CD4-positive, alpha-beta T cell treated with Interleukin-12 subunit alpha and Interleukin-12 subunit beta, for 1 hour (primary cell): ENCODE results near the gene ZNF598.
"Not testable (repeated sequence)": the region's sequence is repeated elsewhere in the genome, so short reads cannot be mapped to it uniquely, and the experiment has no call there.

Source experiments
- DNase-seq: peaks from one replicate; pipeline ENCODE4 v3.0.0-alpha.2; 2020

Gene ZNF598

DNA sequence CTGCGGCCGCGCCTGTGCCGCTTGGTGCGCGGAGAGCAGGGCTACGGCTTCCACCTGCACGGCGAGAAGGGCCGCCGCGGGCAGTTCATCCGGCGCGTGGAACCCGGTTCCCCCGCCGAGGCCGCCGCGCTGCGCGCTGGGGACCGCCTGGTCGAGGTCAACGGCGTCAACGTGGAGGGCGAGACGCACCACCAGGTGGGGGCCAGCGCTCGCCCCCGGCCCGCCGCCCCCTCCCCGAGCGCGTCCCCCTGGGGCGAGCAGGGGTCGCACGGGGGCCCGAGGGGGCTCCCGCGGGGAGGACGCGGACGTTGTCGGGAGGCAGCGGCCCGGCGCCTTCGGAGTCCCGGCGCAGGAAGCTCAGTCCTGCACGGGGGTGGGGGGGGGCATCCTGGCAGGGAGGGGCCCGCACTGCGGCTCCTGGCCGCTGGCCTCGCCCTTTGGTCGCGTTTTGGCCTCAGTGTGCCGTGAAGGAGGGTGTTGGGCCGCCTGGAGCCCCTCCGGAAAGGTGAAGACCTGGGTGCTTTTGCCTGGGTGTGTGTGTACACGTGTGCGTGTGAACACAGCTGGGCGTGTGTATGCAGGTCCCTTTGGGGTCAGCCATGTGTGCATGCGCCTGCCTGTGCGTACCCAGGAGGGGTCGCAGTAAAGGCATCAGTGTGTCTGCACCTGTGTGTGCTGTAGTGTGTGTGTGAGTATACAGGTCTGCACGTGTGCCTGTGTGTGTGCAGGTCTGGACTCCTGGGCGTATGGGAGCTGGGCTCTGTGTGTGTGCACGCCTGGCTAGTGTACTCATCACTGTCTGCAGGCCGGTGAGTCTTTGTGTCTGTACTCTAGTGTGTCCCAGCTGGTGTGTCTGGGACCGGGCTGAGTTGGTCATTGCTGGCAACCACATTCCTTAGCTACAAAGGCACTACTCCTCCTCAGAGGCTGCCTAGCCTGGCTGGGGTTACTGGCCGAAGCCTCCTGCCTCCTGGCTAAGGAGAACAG, 17.7 kb upstream of the ZNF598 start:
- peak; percentile 18 for DNase-seq

DNA sequence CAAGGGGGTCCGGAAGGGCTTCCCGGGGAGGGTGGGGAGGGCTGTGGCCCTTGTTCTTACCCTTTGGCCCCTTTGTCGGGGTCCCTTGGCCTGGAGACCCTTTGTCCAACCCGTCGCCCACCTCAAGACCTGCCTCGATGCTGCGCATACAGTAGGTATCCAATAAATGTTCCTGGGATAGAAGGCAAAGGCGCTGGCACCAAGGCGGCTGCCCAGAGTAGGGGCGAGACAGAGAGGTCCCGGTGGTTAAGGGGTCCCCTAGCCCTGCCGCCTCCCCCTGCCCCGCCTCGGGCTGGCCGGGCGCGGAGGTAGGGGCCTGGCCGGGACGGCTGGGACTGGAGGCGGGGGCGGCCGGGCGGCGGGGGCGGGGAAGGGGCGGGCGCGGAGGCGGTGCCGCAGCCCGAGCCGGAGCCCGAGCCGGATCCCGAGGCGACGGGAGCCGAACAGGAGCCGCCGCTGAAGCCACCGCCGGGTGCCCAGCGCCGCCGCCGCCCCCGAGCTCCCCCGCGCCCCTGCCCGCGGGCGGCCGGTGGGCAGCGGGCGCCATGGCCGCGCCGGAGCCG, 16.9 kb upstream of the ZNF598 start, which contains the start of gene NHERF2:
Gene NHERF2, plus strand, starts transcription at position 442 of the 563 bp plus-strand sequence. Its CDS starts 104 bp downstream, at position 546.
- peak; percentile 44 for DNase-seq

DNA sequence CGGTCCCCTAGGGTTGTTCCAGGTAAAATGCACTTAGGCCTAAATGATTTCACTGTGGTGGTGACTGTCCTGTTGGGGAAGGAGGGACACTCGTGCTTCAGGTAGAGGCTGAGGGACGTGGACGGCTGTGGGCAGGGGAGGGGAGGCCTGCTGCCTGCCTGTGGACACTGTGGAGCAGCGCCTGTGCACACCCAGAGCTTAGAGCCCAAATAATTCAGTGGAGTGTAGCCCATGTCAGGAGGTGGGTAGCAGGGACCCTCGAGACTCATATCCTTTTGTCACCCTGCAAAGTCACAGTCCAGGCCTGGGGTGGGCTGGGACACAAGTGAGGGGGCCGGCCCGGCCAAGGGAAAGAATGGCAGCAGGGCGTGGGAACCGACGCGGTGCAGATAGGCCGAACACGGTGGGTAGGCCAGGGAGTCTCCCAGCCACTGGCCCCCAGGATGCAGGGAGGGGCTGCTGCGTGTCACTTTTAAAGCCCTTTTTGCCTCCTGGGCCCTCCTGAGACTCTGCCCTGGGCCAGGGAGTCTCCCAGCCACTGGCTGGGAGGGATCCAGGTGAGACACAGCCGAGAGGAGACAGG, 16.3 kb upstream of the ZNF598 start:
- DNase-seq, result no peak

DNA sequence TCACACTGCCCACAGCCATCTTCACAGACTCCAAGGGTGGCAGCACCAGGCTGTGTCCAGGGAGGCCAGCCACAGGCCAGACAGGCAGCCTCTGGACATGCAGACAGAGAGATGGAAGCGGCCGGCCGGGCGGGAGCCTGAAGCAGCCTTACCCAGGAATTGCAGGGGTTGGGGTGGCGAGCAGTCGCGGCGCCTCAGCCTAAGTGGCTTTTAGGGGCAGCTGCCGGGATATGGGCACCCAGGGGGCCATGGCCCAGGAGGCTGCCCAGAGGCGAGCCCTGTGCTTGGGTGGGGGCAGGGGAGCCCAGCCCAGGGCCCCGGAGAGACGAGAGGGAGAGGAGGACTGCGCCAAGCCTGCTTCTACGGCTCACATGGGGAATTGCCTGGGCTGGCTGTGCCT, 15.6 kb upstream of the ZNF598 start:
- no peak for DNase-seq

DNA sequence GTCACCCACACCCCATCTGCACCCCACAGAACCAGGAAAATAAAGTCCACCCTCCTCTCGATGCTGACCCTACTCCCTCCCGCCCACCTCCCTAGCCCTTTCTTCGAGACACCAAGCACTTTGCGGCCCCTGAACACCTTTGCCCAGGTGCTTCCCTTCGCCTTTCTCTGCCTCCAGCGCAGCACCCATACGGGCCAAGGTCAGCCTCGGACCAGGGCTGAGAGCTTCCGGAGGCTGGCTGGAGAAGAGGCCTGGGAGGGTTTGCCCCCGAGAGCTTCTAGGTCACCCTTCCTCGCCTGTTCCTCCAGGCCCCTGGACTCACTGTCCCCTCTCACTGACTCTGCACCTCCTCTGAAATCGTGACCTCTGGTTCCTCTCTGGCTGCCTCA, 14.4 kb upstream of the ZNF598 start:
- DNase-seq, result no peak

DNA sequence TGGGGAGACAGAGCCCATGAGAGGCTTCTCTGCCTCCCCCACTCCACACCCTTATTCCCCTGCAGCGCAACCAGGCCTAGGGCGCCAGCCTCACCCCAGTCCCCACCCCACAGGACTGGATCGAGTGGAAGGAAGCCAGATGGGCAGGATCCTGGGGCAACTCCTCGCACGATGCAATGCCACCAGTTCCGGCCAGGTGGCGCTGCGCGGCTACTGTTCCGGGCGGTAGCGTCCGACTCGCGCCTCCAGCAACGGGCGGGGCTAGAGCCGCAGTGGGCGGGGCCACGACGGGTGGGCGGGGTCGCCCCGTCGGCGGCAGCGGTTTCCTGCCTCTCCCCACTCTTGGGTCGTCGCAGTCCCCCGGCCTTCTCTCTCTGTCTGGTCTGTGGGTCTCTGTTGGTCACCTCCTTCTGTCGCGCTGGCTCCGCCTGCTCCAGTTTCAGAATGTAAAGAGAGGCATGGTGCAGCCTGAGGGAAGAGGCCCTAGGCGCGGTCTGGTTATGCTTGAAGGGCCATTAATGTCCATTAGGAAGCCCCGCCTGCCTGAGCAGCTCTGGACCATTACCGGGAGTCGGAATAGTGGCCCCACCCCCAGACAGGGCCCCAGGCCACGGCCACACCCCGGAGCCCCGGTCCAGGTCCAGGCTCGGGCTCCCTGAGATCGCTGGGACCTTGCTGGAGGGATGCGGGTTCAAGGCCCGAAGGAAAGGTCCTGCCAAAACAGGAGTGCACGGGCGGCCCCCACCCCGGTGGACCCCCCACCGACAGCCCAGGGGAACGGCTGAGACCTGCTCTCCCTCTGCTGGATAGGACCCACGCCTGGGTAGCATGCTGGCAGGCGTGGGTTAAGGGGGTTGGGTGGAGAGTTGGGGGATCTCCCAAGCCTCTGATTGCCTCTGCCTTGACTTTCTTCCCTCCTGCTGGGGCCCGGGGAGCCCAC, 13.7 kb upstream of the ZNF598 start:
- DNase-seq, result peak; percentile 97

DNA sequence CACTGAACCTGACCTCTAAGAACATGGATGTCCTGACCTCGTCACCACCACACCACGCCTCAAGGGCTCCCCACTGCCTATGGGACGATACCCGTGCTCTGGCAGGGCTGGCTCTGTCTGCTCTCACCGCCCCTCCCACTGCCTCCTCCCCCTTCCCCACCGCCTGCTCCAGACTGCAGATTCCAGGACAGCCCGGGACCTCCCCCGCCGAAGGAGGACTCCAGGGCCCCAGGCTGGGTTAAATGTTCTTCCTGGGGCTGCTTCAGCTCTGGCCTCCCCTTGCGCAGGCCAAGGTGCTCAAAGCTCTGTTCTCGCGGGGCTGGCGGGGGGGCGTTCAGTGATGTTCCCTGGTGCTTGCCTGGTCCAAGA, 13.1 kb upstream of the ZNF598 start:
- no peak for DNase-seq

DNA sequence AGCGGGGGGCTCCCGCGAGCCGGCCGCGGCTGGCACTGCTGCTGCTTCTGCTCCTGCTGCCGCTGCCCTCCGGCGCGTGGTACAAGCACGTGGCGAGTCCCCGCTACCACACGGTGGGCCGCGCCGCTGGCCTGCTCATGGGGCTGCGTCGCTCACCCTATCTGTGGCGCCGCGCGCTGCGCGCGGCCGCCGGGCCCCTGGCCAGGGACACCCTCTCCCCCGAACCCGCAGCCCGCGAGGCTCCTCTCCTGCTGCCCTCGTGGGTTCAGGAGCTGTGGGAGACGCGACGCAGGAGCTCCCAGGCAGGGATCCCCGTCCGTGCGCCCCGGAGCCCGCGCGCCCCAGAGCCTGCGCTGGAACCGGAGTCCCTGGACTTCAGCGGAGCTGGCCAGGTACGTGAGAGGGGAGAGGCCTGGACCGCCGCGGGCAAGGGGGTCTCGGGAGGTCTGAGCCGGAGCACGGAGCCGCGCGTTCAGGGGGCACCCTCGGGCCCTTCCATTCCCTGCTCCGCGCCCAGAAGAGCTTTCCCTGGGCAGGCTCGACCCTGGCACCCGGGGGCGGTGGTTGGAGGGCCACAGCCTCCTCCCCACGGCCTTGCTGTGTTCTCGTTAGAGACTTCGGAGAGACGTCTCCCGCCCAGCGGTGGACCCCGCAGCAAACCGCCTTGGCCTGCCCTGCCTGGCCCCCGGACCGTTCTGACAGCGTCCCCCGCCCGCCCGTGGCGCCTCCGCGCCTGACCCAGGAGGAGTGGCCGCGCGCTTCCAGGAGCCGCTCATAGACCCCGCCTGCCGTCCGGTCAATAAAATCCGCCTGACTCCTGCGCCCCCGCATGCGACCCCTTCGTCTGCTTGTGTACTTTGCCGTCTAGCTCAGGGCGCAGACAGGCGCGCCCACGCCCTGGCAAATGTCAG, 10.6 kb upstream of the ZNF598 start:
- DNase-seq, result no peak

DNA sequence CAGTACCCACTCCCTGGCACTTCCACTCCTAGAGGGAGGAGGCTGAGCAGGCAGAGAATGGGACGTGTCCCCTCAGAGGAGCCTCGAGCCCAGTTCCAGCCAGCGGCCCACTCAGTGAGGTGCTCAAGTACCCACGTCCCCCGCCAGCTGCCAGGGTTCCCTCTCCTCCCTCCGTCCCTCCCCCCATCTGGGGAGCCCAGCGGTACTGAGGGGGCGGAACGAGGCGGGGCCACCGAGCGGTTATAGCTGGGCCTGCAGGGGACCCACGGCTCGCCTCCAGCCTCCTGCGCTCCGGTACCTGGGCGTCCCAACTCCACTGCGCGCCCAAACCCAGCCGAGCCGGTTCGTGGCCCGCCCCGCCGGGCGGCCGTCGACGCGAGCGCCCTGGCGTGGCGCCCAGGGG, 9.9 kb upstream of the ZNF598 start, which contains the start of gene NPW:
Gene NPW, plus strand, starts transcription at position 268 of the 403 bp plus-strand sequence.
- peak; percentile 21 for DNase-seq

DNA sequence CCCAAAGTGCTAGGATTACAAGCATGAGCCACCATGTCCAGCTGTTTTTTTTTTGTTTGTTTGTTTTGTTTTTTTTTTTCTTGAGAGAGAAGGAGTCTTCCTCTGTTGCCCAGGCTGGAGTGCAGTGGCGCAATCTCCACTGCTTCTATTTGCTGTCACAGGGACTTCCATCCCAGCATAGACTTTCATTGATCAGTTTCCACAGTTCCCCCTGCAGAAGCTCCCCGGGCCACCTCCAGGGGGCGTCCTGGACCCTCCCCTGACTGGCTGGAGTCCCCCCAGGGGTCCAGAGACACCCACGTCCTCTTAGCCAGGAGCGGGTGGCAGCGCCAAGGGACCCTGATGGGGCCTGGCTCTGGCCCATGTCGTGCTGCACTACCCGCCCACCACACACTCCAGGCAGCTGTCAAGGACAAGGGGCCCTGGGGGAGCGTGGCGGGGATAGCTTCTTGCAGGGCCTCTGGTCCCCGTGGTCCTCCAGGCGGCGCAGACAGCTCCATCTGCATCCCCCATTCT, 6.8 kb upstream of the ZNF598 start:
- DNase-seq, result no peak

DNA sequence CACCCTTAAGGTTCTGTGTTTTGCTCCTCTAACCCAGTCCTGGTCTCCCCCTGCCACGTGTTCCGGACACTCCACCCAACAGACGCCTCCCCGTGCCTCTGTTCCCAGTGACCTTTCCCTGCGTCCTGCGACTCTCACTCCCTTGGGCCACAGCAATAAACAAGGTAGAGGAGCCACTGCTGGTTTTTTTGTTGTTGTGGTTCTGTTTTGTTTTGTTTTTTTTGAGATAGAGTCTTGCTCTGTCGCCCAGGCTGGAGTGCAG, 6.3 kb upstream of the ZNF598 start:
- DNase-seq, result no peak

DNA sequence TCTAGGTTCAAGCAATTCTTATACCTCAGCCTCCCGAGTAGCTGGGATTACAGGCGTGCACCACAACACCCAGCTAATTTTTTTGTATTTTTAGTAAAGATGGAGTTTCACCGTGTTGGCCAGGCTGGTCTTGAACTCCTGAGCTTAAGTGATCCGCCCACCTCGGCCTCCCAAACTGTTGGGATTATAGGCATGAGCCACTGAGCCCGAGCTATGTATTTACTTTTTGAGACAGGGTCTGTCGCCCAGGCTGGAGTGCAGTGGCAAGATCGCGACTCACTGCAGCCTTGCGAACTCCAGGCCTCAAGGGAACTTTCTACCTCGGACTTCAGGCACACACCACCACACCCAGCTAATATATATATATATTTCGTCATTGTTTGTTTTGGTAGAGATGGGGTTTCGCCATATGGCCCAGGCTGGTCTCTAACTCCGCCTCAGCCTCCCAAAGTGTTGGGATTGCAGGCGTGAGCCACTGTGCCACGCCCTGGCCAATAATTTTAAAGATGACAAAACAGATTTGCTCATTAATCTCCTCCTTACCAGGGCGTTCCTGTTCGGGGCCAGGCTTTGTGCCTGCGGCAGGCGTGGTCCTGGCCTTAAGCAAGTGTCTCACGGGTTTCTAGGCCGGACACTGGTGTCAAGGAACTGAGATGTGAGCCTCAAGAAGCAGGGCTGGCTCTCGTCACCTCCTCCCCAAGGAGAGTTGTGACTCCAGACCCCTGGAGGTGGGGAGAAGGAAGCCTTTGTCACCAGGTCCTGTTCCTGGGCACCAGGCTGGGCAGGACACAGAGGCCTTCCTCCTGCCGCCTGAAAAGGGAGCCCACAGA, 5.7 kb upstream of the ZNF598 start:
- DNase-seq, result no peak

DNA sequence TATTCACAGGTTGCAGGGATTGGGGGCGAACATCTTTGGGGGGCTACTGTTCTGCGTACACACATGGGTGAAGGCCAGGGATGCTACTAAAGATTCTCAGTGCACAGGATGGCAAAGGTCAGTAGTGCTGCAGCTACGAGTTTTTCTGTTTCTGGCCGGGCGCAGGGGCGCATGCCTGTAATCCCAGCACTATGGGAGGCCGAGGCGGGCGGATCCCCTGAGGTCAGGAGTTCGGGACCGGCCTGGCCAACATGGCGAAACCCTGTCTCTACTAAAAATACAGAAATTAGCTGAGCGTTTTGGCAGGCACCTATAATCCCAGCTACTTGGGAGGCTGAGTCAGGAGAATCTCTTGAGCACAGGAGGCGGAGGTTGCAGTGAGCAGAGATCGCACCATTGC, 3.9 kb upstream of the ZNF598 start:
- DNase-seq, result no peak

DNA sequence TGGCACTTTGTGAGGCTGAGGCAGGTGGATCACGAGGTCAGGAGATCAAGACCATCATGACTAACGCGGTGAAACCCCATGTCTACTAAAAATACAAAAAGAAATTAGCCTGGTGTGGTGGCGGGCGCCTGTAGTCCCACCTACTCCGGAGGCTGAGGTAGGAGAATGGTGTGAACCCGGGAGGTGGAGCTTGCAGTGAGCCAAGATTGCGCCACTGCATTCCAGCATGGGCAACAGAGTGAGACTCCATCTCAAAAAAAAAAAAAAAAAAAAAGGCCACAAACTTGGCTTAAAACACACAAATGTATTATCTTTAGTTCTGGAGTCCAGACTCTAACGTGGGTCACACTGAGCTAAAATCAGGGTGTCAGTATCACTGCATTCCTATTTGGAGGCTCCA, 2.1 kb upstream of the ZNF598 start:
- not testable (repeated sequence) for DNase-seq

DNA sequence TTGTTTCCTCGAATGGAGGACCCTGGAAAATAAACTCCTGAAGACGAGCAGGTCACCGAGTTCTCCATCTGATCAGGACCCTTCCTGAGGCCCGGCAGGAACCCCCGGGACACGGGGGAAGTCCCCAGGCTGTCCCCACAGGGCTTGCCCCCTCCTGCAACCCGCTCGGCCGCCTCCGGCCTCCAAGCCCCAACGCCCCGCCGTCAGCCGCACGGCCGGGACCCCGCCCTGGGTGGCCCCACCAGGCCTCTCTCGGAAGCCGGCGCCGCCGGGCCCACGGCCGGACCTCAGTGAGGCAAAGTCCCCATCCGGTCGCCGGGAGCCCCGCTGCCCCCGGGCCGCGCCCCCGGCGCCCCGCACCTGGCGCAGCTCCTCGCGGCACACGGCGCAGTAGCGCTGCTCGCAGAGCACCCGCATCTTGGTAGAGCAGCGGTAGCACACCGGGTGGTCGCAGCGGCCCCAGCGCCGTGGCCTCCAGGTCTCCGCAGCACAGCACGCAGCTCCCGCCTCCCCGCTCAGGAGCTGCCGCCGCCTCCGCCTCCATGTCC, 383 bp downstream of the ZNF598 start:
- DNase-seq, result no peak

DNA sequence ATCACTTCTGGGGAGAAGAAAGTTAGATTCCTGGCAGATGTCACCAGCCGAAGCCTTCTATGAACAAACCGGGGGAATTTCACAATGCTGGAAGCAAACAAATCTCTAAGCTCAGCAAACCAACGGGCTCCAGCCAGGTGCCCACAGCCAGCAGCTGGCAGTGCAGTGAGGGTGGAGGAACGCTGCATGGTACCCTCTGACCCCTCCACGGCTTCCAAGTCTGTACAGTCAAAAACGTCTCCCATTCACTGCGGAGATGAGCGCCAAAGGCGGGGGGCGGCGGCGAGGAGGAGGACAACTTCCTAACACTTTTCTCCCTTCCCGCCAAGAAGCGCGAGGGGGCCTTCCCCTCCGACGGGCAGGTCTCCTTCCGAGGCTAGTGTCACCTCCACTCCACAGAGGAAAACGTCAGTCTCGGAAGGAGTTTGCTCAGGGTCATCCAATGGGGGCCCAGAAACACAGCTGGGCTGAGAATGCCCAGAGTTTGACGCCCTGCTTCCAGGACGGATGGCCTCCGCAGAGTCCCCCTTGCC, 924 bp downstream of the ZNF598 start:
- DNase-seq, result no peak

DNA sequence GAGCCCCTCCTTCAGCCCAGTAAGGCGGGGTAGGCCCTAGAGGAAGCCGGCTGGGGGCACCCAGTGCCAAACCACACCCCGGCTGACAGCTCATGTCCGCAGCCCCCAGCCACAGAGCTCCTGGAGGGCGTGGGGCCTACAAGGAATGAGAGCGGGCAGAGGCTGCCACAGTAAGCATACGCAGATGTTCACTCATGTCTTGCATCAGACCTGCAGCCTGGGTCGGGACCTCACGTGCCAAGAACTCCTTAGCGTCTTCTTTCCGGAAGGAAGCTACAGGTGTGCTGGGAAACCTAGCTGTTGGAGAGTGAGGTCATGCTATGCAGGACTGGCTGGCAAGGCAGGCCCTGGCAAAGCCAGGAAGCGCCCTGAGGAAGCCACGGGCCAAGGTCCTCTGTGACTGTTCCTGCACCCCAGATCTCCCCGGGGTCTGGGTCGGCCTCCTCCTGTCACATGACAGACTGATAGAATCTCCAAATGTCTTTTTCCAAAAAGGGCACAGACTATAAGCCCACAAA, 1.6 kb downstream of the ZNF598 start:
- peak; percentile 33 for DNase-seq

DNA sequence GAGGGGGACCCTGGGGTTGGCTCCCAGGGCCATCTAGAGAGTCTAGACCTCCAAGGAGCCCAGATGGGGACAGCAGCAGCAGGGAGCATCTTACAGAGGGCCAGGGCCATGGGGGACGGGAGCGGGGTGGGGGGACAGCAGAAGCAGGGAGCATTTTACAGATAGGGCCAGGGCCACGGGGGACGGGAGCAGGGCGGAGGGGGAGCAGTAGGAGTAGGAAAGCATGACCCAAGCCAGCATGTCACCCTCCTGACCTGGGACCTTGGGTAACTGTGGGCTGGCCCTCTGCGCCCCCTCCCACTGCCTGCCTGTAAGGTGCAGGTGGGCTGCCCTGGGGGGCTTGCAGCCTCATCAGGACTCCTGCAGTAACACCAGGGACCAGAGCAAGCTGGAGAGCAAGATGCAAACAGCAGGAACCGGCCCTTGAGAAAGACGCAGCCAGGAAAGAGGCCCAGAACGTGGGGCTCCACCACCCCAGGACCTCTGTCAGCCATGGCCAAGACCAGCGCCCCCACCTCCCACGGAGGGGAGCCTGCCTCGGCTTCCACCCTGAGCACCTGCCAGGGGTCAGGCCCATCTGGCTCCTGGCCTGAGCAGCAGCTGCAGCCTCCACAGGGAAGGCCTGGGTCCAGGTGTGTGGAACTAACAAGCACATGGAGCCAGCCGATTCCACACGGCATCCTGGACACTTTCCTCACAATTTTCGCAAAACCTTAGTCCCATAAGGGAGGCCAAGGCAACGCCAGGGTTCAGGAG, 2.4 kb downstream of the ZNF598 start:
- DNase-seq, result no peak

DNA sequence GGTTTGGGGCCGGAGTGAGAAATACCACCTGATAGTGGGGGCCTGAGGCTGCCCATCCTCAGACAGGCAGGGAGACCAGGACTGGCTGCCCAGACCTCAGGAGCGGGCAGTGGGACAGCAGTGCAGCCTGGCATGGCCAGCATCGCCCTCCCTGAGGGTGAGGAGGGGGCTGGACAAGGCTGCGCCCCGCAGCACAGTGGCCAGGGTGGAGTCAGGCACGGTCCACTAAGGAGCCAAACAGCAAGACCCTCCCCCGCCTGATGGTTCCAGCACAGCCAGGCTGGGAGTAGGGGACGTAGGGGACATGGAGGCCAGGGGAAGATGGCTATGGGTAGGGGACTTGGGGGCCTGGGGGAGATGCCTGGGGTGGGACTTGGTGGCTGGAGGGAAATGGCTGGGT, 3.3 kb downstream of the ZNF598 start:
- DNase-seq, result no peak
